H9 (cell line): ENCODE data around the gene TJP3. TPM values are rescaled to one million over a fixed set of nuclear protein-coding genes. Genes with fewer than 3 reads are reported as not detected.

Experiments used
- DNase-seq: peaks from one replicate; pipeline ENCODE4 v3.0.0-alpha.2; 2017
- H2AFZ ChIP-seq: one replicate; pipeline ENCODE4 v1.6.1; 2013; ENCODE audit warnings: mild to moderate bottlenecking, low read length, control low read depth, moderate library complexity
- H2AK5ac ChIP-seq: 2 replicates; pipeline ENCODE4 v1.6.1; 2013; ENCODE audit warnings: low read length, control low read depth, mixed read lengths; ENCODE audit not compliant: insufficient read length
- H2BK120ac ChIP-seq: one replicate; pipeline ENCODE4 v1.6.1; 2013; ENCODE audit warnings: low read depth, mild to moderate bottlenecking, low read length, control low read depth, inconsistent platforms; ENCODE audit not compliant: poor library complexity, severe bottlenecking
- H2BK12ac ChIP-seq: 2 replicates; pipeline ENCODE4 v1.6.1; 2013; ENCODE audit warnings: low read length, control low read depth, mixed read lengths, low read depth; ENCODE audit not compliant: insufficient read length
- H2BK15ac ChIP-seq: 2 replicates; pipeline ENCODE4 v1.6.1; 2013; ENCODE audit warnings: low read depth, low read length, control low read depth
- H2BK20ac ChIP-seq: one replicate; pipeline ENCODE4 v1.6.1; 2013; ENCODE audit warnings: low read depth, mild to moderate bottlenecking, low read length, control low read depth, inconsistent platforms; ENCODE audit not compliant: poor library complexity, severe bottlenecking
- H2BK5ac ChIP-seq: 2 replicates; pipeline ENCODE4 v1.6.1; 2013; ENCODE audit warnings: low read length, control low read depth, mixed read lengths; ENCODE audit not compliant: insufficient read length
- H3K14ac ChIP-seq: 2 replicates; pipeline ENCODE4 v1.6.1; 2013; ENCODE audit warnings: low read length, control low read depth; ENCODE audit not compliant: insufficient read depth
- H3K18ac ChIP-seq: 2 replicates; pipeline ENCODE4 v1.6.1; 2013; ENCODE audit warnings: low read depth, mild to moderate bottlenecking, mixed read lengths, low read length, control low read depth; ENCODE audit not compliant: insufficient read length
- H3K23ac ChIP-seq: 2 replicates; pipeline ENCODE4 v1.6.1; 2013; ENCODE audit warnings: low read length, control low read depth, mixed read lengths, low read depth; ENCODE audit not compliant: insufficient read length
- H3K23me2 ChIP-seq: 2 replicates; pipeline ENCODE4 v1.6.1; 2013; ENCODE audit warnings: low read depth, mild to moderate bottlenecking, mixed read lengths, low read length, control low read depth; ENCODE audit not compliant: insufficient read length, poor library complexity, severe bottlenecking
- H3K27ac ChIP-seq: 2 replicates; pipeline ENCODE4 v1.5.1; 2013; ENCODE audit warnings: low read length, control low read depth, mixed read lengths, low read depth; ENCODE audit not compliant: insufficient read length
- H3K27me3 ChIP-seq: 2 replicates; pipeline ENCODE4 v1.6.1; 2013; ENCODE audit warnings: low read length, control low read depth, inconsistent platforms; ENCODE audit not compliant: insufficient read depth
- H3K4ac ChIP-seq: 2 replicates; pipeline ENCODE4 v1.6.1; 2013; ENCODE audit warnings: low read depth, mild to moderate bottlenecking, control low read depth, inconsistent platforms, low read length, moderate library complexity
- H3K4me1 ChIP-seq: 2 replicates; pipeline ENCODE4 v1.6.1; 2013; ENCODE audit warnings: low read length, control low read depth, inconsistent platforms; ENCODE audit not compliant: insufficient read depth
- H3K4me2 ChIP-seq: 2 replicates; pipeline ENCODE4 v1.6.1; 2013; ENCODE audit warnings: low read length, control low read depth, mixed read lengths; ENCODE audit not compliant: insufficient read length, insufficient read depth
- H3K56ac ChIP-seq: 2 replicates; pipeline ENCODE4 v1.6.1; 2013; ENCODE audit warnings: low read depth, mild to moderate bottlenecking, mixed read lengths, low read length, control low read depth; ENCODE audit not compliant: insufficient read length
- H3K79me1 ChIP-seq: 2 replicates; pipeline ENCODE4 v1.6.1; 2013; ENCODE audit warnings: low read depth, mild to moderate bottlenecking, moderate library complexity, low read length, control low read depth, inconsistent platforms; ENCODE audit not compliant: insufficient read depth, poor library complexity, severe bottlenecking
- H3K79me2 ChIP-seq: 2 replicates; pipeline ENCODE4 v1.6.1; 2013; ENCODE audit warnings: low read length, control low read depth, inconsistent platforms; ENCODE audit not compliant: insufficient read depth
- H3K9ac ChIP-seq: 2 replicates; pipeline ENCODE4 v1.6.1; 2013; ENCODE audit warnings: low read length, control low read depth, mixed read lengths; ENCODE audit not compliant: insufficient read length; ENCODE audit errors: extremely low read depth
- H3K9me3 ChIP-seq: one replicate; pipeline ENCODE4 v1.6.1; 2013; ENCODE audit warnings: low read depth, low read length, inconsistent platforms; ENCODE audit not compliant: control insufficient read depth
- H3T11ph ChIP-seq: one replicate; pipeline ENCODE4 v1.6.1; 2013; ENCODE audit warnings: mild to moderate bottlenecking, low read length, control low read depth, inconsistent platforms
- H4K20me1 ChIP-seq: one replicate; pipeline ENCODE4 v1.6.1; 2013; ENCODE audit not compliant: control insufficient read depth, insufficient read length, insufficient read depth
- H4K5ac ChIP-seq: 2 replicates; pipeline ENCODE4 v1.6.1; 2013; ENCODE audit warnings: low read depth, mild to moderate bottlenecking, mixed read lengths, low read length, control low read depth; ENCODE audit not compliant: insufficient read length
- H4K8ac ChIP-seq: replicated peaks from 2 replicates; pipeline ENCODE4 v1.6.1; 2013; ENCODE audit warnings: low read length, control low read depth, mixed read lengths, low read depth; ENCODE audit not compliant: insufficient read length
- H4K91ac ChIP-seq: 2 replicates; pipeline ENCODE4 v1.6.1; 2013; ENCODE audit warnings: low read depth, mild to moderate bottlenecking, moderate library complexity, mixed read lengths, low read length, control low read depth; ENCODE audit not compliant: insufficient read length
- H3K27ac Mint-ChIP-seq, 3 experiments: 2 replicates in 2 of 3; 3 replicates in 1 of 3; pipeline ENCODE4 v1.8.0; 2020 to 2021; ENCODE audit warnings: mixed read lengths in 3 of 3, mild to moderate bottlenecking in 1 of 3, moderate library complexity in 1 of 3
- H3K27me3 Mint-ChIP-seq: 2 replicates; pipeline ENCODE4 v1.8.0; 2021; ENCODE audit warnings: low read depth, mild to moderate bottlenecking, moderate library complexity, mixed read lengths
- H3K36me3 Mint-ChIP-seq, 3 experiments: 2 replicates in 2 of 3; 3 replicates in 1 of 3; pipeline ENCODE4 v1.8.0; 2020 to 2021; ENCODE audit warnings: low read depth in 3 of 3, mixed read lengths in 3 of 3; ENCODE audit not compliant: insufficient read depth in 1 of 3
- H3K4me1 Mint-ChIP-seq, 2 experiments: 2 replicates each; pipeline ENCODE4 v1.8.0; 2020; ENCODE audit warnings: mixed read lengths in 2 of 2
- H3K4me3 Mint-ChIP-seq, 2 experiments: 2 replicates in 1 of 2; 3 replicates in 1 of 2; pipeline ENCODE4 v1.8.0; 2020 to 2021; ENCODE audit warnings: mild to moderate bottlenecking in 2 of 2, mixed read lengths in 2 of 2, moderate library complexity in 1 of 2
- H3K9me3 Mint-ChIP-seq, 2 experiments: 2 replicates in 1 of 2; 3 replicates in 1 of 2; pipeline ENCODE4 v1.8.0; 2020; ENCODE audit warnings: mild to moderate bottlenecking in 2 of 2, mixed read lengths in 2 of 2, moderate library complexity in 1 of 2
- WGBS: extraction: QIAGEN DNeasy Blood & Tissue Kit; methylation state at CpG from one replicate; pipeline ENCODE4 v1.1.7; 2013; ENCODE audit warnings: missing lambda C conversion rate, low lambda C conversion rate, mixed read lengths; ENCODE audit not compliant: insufficient read length; ENCODE audit errors: extremely low coverage; 5-methylcytosine and 5-hydroxymethylcytosine counted together
- total RNA-seq: library from RNA; stranded (reverse); gene quantifications from 2 replicates; pipeline ENCODE4 v1.2.1, GENCODE V29; 2021
- TF ChIP-seq, protein P1 (sequence below): fragments of 200-600 bp; sonication (generic); conservative IDR thresholded peaks from 3 replicates; pipeline ENCODE4 v1.8.0; 2021; ENCODE audit warnings: antibody characterized with exemption, mild to moderate bottlenecking

TJP3 gene
- total RNA-seq, 1 experiment from 2014 or later = 27.3 TPM

DNA sequence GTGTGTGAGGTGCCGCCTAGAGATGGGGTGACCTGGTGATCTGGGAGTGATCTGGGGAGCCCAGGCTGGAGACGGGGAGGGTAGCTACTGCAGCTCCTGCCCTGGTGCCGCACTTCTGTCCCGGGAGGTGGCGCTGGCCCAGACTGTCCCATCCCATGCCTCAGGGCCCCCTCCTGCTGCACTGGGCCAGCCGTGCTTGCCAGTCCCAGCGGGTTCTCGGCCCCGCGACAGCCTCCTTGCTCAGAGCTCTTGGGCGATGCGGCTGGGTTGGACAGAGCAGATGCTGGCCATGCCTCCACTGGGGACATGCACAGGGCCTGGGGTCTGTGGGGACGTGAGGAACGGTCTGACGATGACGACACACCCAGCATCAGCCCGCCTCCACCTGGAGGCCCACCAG, 61.3 kb downstream of the TJP3 start:
- H3K79me2 ChIP-seq = no peaks in the 10 kb centered on the region
- H3K14ac ChIP-seq = no peak overlapping the region
- H2BK20ac ChIP-seq = no peak overlapping the region
- H4K20me1 ChIP-seq = no peaks in the 10 kb centered on the region
- H3K56ac ChIP-seq = no peak overlapping the region
- DNase-seq = no peak
- H3K9ac ChIP-seq = no peak overlapping the region
- TF ChIP-seq, protein P1, sequence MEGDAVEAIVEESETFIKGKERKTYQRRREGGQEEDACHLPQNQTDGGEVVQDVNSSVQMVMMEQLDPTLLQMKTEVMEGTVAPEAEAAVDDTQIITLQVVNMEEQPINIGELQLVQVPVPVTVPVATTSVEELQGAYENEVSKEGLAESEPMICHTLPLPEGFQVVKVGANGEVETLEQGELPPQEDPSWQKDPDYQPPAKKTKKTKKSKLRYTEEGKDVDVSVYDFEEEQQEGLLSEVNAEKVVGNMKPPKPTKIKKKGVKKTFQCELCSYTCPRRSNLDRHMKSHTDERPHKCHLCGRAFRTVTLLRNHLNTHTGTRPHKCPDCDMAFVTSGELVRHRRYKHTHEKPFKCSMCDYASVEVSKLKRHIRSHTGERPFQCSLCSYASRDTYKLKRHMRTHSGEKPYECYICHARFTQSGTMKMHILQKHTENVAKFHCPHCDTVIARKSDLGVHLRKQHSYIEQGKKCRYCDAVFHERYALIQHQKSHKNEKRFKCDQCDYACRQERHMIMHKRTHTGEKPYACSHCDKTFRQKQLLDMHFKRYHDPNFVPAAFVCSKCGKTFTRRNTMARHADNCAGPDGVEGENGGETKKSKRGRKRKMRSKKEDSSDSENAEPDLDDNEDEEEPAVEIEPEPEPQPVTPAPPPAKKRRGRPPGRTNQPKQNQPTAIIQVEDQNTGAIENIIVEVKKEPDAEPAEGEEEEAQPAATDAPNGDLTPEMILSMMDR = no peak
- no peak overlapping the region for H4K91ac ChIP-seq
- H2BK5ac ChIP-seq = no peak overlapping the region
- H3K27ac Mint-ChIP-seq = no peak overlapping the region
- peaks cover 7 to 16% of the 10 kb centered on the region in 2 experiments for H3K4me1 Mint-ChIP-seq
- no peak overlapping the region for H4K5ac ChIP-seq
- H3K27ac ChIP-seq = no peak overlapping the region
- H3K9me3 ChIP-seq = no peaks in the 10 kb centered on the region
- no peaks in the 10 kb centered on the region for H3K9me3 Mint-ChIP-seq
- no CpG with 5 or more reads among the region's 17 CpGs for WGBS
- no peaks in the 10 kb centered on the region for H3K23me2 ChIP-seq
- no peak overlapping the region for H3K4ac ChIP-seq
- H3T11ph ChIP-seq = no peak overlapping the region
- H2BK12ac ChIP-seq = no peak overlapping the region
- peaks cover 6 to 15% (median 12%) of the 10 kb centered on the region in 3 experiments; a peak in 6 of 7 replicates for H3K36me3 Mint-ChIP-seq
- H3K79me1 ChIP-seq = no peaks in the 10 kb centered on the region
- H3K18ac ChIP-seq = no peak overlapping the region
- H3K4me3 Mint-ChIP-seq = no peak overlapping the region
- H2BK120ac ChIP-seq = no peak overlapping the region
- no peak overlapping the region for H3K4me2 ChIP-seq
- no peaks in the 10 kb centered on the region for H3K27me3 Mint-ChIP-seq
- no peaks in the 10 kb centered on the region for H3K27me3 ChIP-seq
- no peak overlapping the region for H2BK15ac ChIP-seq
- H3K23ac ChIP-seq = no peak overlapping the region
- no peak overlapping the region for H4K8ac ChIP-seq
- no peaks in the 10 kb centered on the region for H3K4me1 ChIP-seq
- H2AK5ac ChIP-seq = no peak overlapping the region
- H2AFZ ChIP-seq = no peak overlapping the region
